ENCODE measurements around the gene CHI3L1.

Gene CHI3L1

GRCh38 chr1:203129501-203130231 is 56.8 kb downstream of the CHI3L1 start:
- no peak for DNase-seq

All from stimulated activated CD4-positive, alpha-beta T cell treated with anti-CD3 and anti-CD28 coated beads, Interleukin-4, amount 100 ng/mL, for 4 hours (primary cell).